GM10266 (cell line): ENCODE measurements around the gene COL9A3.

Experiments
- DNase-seq: peaks from one replicate; pipeline ENCODE4 v3.0.0; 2012; ENCODE audit errors: extremely low spot score
- CTCF ChIP-seq: IDR thresholded peaks from 2 replicates; pipeline ENCODE4 v1.5.1; 2012; ENCODE audit warnings: mild to moderate bottlenecking, low read depth; ENCODE audit not compliant: control insufficient read depth, insufficient read depth; ENCODE audit errors: missing control alignments

Gene COL9A3

GRCh38 chr20:62792940-62793756 lies 23.7 kb upstream of the COL9A3 start:
- TF ChIP-seq CTCF, result no peak
- no peak for DNase-seq

- TF ChIP-seq CTCF, result no peak
- no peak for DNase-seq
Observed at GRCh38 chr20:62793757-62794006, 23.2 kb upstream of the COL9A3 start.

- TF ChIP-seq CTCF, result no peak
Observed at GRCh38 chr20:62794007-62794724, 22.7 kb upstream of the COL9A3 start.

GRCh38 chr20:62795023-62795761 lies 21.7 kb upstream of the COL9A3 start:
- no peak for TF ChIP-seq CTCF
- peak; percentile 77 for DNase-seq

More at GRCh38 chr20:62794007-62794724, 22.7 kb upstream of the COL9A3 start:
- peak; percentile 98 for DNase-seq

- no peak for TF ChIP-seq CTCF
- DNase-seq, result no peak
Observed at GRCh38 chr20:62796699-62797491, 20.0 kb upstream of the COL9A3 start.

- no peak for DNase-seq
- no peak for TF ChIP-seq CTCF
Observed at GRCh38 chr20:62797671-62798532, 18.9 kb upstream of the COL9A3 start.
